GM12878 (cell line): ENCODE results near the gene FGD3. TPM values are rescaled to one million over a fixed set of nuclear protein-coding genes. Genes with fewer than 3 reads are reported as not detected.

Source experiments
- ATAC-seq: fragments of 200-7000 bp; cut with Tn5 transposase; 3 replicates; pipeline ENCODE4 v1.9.1; 2020; ENCODE audit warnings: mild to moderate bottlenecking, moderate library complexity
- BruUV-seq: library from RNA; stranded (reverse); fragments of 400-500 nt; replicated peaks from 2 replicates; lab custom pipeline; 2021; lab: Mats Ljungman, UMichigan
- CTCF ChIA-PET: fragments of 300-600 bp; sonication (Branson Sonifier 250); formaldehyde crosslinking; extraction: SDS; loops from one replicate; lab custom pipeline; 2021; ENCODE audit warnings: inconsistent platforms; lab: Yijun Ruan, JAX
- POLR2A ChIA-PET: fragments of 350-600 bp; formaldehyde crosslinking; extraction: SDS; loops from one replicate; lab custom pipeline; 2021; ENCODE audit warnings: inconsistent platforms; lab: Charles Lee
- RAD21 ChIA-PET: fragments of 300-600 bp; sonication (Branson Sonifier 250); formaldehyde crosslinking; loops from one replicate; lab custom pipeline; 2023; ENCODE audit warnings: antibody characterized with exemption; ENCODE audit not compliant: unreplicated experiment; lab: Charles Lee
- SMC1A ChIA-PET: fragments of 300-600 bp; sonication (Branson Sonifier 250); formaldehyde crosslinking; loops from one replicate; lab custom pipeline; 2023; ENCODE audit not compliant: unreplicated experiment, uncharacterized antibody; lab: Charles Lee
- DNase-seq: peaks from one replicate; pipeline ENCODE4 v3.0.0-alpha.2; 2011; ENCODE audit warnings: low read depth, low spot score
- FAIRE-seq: peaks from 3 replicates; lab custom pipeline; 2011; peaks lifted over from hg19 to GRCh38; lab: Jason Lieb, UNC
- H2AFZ ChIP-seq: 2 replicates; pipeline ENCODE4 v1.6.0; 2011; ENCODE audit warnings: low read depth, low read length, control low read depth; ENCODE audit not compliant: control insufficient read depth
- H3K27ac ChIP-seq: 2 replicates; pipeline ENCODE4 v1.5.1; 2011; ENCODE audit warnings: control low read depth; ENCODE audit not compliant: control insufficient read depth, insufficient read depth
- H3K27me3 ChIP-seq, 2 experiments: replicated peaks in 1 of 2; 2 replicates each; pipeline versions ENCODE4 v1.6.0 to v1.6.1; 2011; ENCODE audit warnings: low read length in 1 of 2; ENCODE audit not compliant: control insufficient read depth in 2 of 2, insufficient read depth in 2 of 2
- H3K36me3 ChIP-seq, 2 experiments: 2 replicates each; pipeline ENCODE4 v1.5.1; 2011; ENCODE audit warnings: low read length in 1 of 2; ENCODE audit not compliant: control insufficient read depth in 2 of 2, insufficient read depth in 2 of 2
- H3K4me1 ChIP-seq: 2 replicates; pipeline ENCODE4 v1.6.1; 2011; ENCODE audit warnings: mild to moderate bottlenecking, low read length, moderate library complexity, mixed read lengths; ENCODE audit not compliant: control insufficient read depth, insufficient read depth
- H3K4me2 ChIP-seq: 2 replicates; pipeline ENCODE4 v1.6.0; 2011; ENCODE audit warnings: control low read depth; ENCODE audit not compliant: control insufficient read depth, insufficient read depth
- H3K4me3 ChIP-seq: fragments of 200-600 bp; sonication (generic); 2 replicates; pipeline ENCODE4 v1.5.1; 2016
- H3K79me2 ChIP-seq: 2 replicates; pipeline ENCODE4 v1.6.0; 2011; ENCODE audit warnings: low read length; ENCODE audit not compliant: control insufficient read depth, insufficient read depth
- H3K9ac ChIP-seq: 2 replicates; pipeline ENCODE4 v1.8.0; 2011; ENCODE audit warnings: low read length, control low read depth, mixed read lengths; ENCODE audit not compliant: control insufficient read depth, insufficient read depth
- H3K9me3 ChIP-seq: replicated peaks from 3 replicates; pipeline ENCODE4 v1.5.1; 2011; ENCODE audit warnings: mild to moderate bottlenecking, low read length; ENCODE audit not compliant: control insufficient read depth, insufficient read depth
- H4K20me1 ChIP-seq: 2 replicates; pipeline ENCODE4 v1.6.0; 2011; ENCODE audit not compliant: control insufficient read depth, insufficient read depth
- IKZF1 ChIP-seq: fragments of 450-650 bp; conservative IDR thresholded peaks from 2 replicates; pipeline ENCODE4 v1.6.1; 2017; ENCODE audit warnings: antibody characterized with exemption, mild to moderate bottlenecking
- IRF4 ChIP-seq: IDR thresholded peaks from 2 replicates; pipeline ENCODE4 v1.6.1; 2011; ENCODE audit warnings: low read depth, low read length
- RELB ChIP-seq: fragments of 450-650 bp; IDR thresholded peaks from 2 replicates; pipeline ENCODE4 v1.6.1; 2017; ENCODE audit warnings: low read depth, mild to moderate bottlenecking, moderate library complexity
- SUPT20H ChIP-seq: IDR thresholded peaks from 2 replicates; pipeline ENCODE4 v1.6.1; 2011; ENCODE audit warnings: low read depth, mild to moderate bottlenecking, low read length, moderate library complexity, borderline replicate concordance; ENCODE audit not compliant: control insufficient read depth
- TARDBP ChIP-seq: IDR thresholded peaks from 2 replicates; pipeline ENCODE4 v1.6.1; 2016; ENCODE audit warnings: borderline replicate concordance
- TCF7 ChIP-seq: IDR thresholded peaks from 2 replicates; pipeline ENCODE4 v1.6.1; 2014; ENCODE audit warnings: antibody characterized with exemption, borderline replicate concordance
- ZSCAN29 ChIP-seq: fragments of 450-650 bp; IDR thresholded peaks from 2 replicates; pipeline ENCODE4 v1.6.1; 2017; ENCODE audit warnings: mild to moderate bottlenecking, moderate library complexity
- WGBS: methylation state at CpG from one replicate; pipeline ENCODE4 v1.1.6; 2016; ENCODE audit warnings: low lambda C conversion rate; ENCODE audit not compliant: insufficient replicate concordance, insufficient coverage; ENCODE audit errors: missing lambda C conversion rate; 5-methylcytosine and 5-hydroxymethylcytosine counted together
- in situ Hi-C: fragments of 300-500 bp; cut with MboI; formaldehyde crosslinking; loops from 9 replicates; pipeline ENCODE4 v1.14.3; 2018; ENCODE audit warnings: mixed read lengths
- intact Hi-C: fragments of 100-400 bp; cut with micrococcal nuclease; formaldehyde crosslinking; loops from one replicate; pipeline ENCODE4 v1.14.2; 2022; ENCODE audit not compliant: unreplicated experiment
- polyA plus RNA-seq, 11 experiments: library from polyadenylated mRNA; depleted of rRNA in 4 of 11; unstranded in 6 of 11; stranded (reverse) in 5 of 11; fragments of >200 nt; fragmentation: Nextera tagmentation in 4 of 11; fragmentation: Illumina TruSeq in 1 of 11; extraction: Ambion mirVana in 4 of 11; extraction: Trizol in 1 of 11; gene quantifications; 1 replicate in 1 of 11; 2 replicates in 10 of 11; pipeline versions ENCODE4 v1.2.1 to v1.2.3, GENCODE V29; 2011 to 2016; ENCODE audit warnings: inconsistent platforms in 2 of 11, missing spikeins in 2 of 11, low read depth in 1 of 11
- total RNA-seq, 4 experiments: library from RNA; depleted of rRNA in 3 of 4; stranded (reverse); fragments of >200 nt in 3 of 4; fragmentation: Illumina TruSeq in 1 of 4; extraction: Trizol in 1 of 4; gene quantifications; 2 replicates each; pipeline versions ENCODE4 v1.2.1 to v1.2.3, GENCODE V29; 2013 to 2021

Gene FGD3
- total and polyA plus RNA-seq, 10 of the 15 experiments (the other 5 are each of a cell fraction or from before 2014, with no cell fraction given), result 0.26 to 18.1 (median 12.4) TPM

- WGBS, result 43% methylated on average over 6 of the region's 6 CpGs
- Histone ChIP-seq H2AFZ (no peak overlapping the region), H3K9ac (no peak overlapping the region), H4K20me1 (no peaks in the 10 kb centered on the region), H3K4me3 (no peak overlapping the region), H3K9me3 (no peaks in the 10 kb centered on the region), H3K36me3 (no peaks in the 10 kb centered on the region), H3K79me2 (no peaks in the 10 kb centered on the region), H3K27ac (no peak overlapping the region), H3K27me3 (no peaks in the 10 kb centered on the region; a peak in 1 of 4 replicates), H3K4me1 (no peaks in the 10 kb centered on the region), H3K4me2 (no peak overlapping the region)
- in situ Hi-C loops, result no loop called here
- ChIA-PET CTCF (no interaction called here), SMC1A (interaction anchor here (2.8 kb wide), 1 partner anchor 9 kb away, joined by 7 read pairs; no protein-coding TSS in a partner anchor), POLR2A (interaction anchor here (1.0 kb wide), 1 partner anchor 9 kb away, joined by 5 read pairs; no protein-coding TSS in a partner anchor), RAD21 (interaction anchor here (2.1 kb wide), 1 partner anchor 49 kb away, joined by 5 read pairs; no protein-coding TSS in a partner anchor)
- DNase-seq (no peak), FAIRE-seq (no peak), ATAC-seq (no peak)
- BruUV-seq, result no TSS peak
- intact Hi-C loops, result no loop called here
- no peak for TF ChIP-seq ZSCAN29
- TF ChIP-seq TARDBP, result no peak
- TF ChIP-seq IKZF1, result no peak
- TF ChIP-seq TCF7, result no peak
- no peak for TF ChIP-seq IRF4
- TF ChIP-seq SUPT20H, result no peak
- TF ChIP-seq RELB, result no peak
Measured at GRCh38 chr9:93051680-93052089, 104.4 kb downstream of the FGD3 start.
